Stimulated activated CD4-positive, alpha-beta T cell treated with anti-CD3 and anti-CD28 coated beads, TNF-alpha, amount 100 ng/mL, for 48 hours (primary cell): ENCODE results near the gene MRPL55.

Source experiments
- DNase-seq, 3 donors: peaks; one replicate each; pipeline ENCODE4 v3.0.0-alpha.2; 2020; ENCODE audit warnings: low read depth in 3 of 3

MRPL55 gene

DNA sequence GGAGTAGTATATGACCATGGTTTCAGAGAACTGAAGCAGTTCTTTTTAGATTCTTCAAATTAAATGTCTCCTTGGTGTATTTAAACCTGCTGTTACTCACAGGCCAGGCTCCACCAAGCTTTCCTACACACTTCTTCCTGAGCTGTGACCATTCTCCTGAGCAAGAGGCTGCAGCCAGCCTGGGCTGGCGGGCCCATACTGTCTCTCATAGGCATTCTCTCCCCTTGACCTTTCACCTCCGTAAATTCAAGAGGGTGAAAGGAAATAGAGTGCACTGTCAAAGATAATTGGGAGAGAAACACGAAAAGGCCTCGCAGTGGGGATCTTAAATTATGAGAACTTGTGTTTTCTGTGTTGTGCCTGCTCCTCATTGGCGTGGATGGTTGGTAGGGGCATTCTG is 24.3 kb downstream of the MRPL55 start:
- DNase-seq: no peak

DNA sequence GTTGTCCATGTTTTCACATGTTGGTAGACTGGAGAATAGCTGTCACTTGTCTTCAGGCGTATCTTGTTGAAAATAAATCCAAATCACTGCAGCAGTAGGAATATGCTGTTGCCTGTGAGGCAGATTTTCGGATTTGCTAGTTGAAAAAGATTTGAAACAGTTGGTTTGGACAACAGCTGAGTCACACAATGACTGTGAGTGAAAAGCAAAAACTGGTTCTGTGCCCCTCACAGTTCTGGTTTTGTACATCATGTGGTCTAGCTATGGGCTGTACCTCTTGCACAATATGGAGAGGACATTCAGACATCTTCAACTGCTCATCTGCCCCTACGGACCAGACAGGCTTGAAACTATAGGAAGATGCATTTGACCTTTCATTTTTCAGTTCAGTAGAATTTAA is 24.8 kb downstream of the MRPL55 start:
- DNase-seq: no peak

DNA sequence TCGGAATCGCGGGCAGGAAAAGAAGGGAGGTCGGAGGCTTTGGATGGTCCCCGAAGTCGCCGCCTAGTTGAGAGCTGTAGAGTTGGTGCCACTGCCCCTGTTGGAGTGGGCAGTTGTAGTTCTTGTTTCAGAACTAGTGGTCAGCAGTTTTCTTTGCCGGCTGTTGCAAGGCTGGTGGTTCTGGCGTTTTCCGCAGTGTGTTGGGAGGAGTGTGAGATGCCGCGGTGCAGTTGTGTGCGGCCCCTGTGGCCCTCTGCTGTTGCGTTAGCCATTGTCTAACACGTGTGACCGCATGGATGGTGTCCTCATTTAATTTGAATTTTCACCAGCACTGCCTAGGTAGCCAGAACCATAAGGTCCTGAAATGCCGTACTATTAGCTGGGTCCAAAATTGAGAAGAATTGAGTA is 25.2 kb downstream of the MRPL55 start:
- DNase-seq: no peak

DNA sequence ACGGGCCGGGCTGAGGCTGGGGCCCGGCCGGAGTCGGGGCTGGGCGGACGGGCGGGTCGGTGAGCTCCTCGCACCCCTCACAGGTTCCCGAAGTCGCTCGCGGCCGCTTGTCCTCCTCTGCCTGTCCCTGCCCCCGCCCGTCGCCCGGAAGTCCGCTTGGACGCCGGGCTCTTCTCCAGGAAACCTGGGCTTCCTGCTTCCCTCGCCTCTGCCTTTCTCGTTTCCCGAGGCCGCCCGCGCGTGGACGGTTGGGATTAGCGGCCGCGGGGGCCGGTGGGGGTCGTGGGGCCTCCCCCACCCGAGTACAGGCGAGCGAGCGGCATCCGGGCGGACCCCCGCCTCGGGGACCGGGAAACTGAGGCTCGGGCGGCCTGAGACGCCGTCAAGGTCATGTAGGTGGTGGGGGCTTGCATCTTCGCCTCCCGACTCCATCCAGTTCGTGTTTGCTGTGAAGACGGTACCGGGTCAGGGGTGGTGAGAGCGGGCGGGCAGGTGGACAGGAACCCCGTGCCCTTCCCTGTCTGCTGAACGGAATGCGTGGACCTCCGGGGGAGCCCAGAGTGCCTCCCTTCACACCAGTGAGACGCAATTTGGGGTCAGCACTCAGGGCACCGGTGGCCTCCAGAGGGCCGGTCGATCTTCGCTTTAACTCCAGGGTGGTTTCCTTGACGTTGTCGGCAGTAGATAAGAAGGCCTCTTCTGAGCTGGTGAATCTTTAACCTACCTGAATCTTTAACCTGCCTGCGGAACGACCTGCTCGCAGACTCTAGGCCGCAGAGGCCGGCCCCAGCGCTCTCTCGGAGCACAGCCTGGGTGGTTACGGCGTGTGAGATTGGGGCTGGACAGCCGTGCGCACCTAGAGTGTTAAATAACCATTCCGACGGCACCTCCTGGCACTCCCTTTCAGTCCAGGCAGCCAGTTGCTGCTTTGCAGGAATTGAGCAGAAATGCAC is 25.9 kb downstream of the MRPL55 start:
- DNase-seq: no peak

DNA sequence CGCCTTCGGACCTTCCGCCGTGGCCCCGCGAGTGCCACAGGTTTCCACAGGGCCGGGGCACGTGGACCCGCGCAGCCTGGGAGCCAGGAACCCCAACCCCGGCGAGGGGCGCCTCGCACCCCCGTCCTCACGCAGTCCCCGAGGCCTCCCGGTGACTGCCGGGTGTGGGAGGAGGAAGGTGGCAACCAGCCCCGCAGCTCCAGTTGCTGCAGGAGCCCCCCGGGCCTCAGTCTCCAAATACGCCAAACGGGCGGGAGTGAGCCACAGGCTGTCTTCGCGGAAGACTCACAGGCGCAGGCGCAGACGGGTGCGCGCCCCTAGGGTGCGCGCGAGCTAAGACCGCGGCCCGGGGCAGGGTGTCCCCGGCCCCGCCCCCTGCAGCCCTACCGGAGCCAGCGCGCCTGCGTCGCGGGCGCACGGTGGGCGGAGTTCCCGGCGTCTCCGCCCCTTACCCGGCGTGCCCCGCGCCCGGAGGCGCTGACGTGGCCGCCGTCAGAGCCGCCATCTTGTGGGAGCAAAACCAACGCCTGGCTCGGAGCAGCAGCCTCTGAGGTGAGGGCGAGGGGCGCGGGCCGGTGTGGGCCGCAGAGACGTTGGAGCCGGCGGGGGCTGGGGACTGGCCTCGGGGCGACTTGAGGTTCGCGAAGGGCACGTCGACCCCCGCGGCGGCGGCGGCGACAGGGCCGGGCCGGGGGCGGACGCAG is 26.7 kb downstream of the MRPL55 start, which contains the start of gene ARF1:
ARF1 (plus strand) TSS at position 495 of the 704 bp plus-strand sequence. CDS start 14,407 bp downstream, outside the sequence.
- DNase-seq: peak; percentile 85 to 92 (median 87)

DNA sequence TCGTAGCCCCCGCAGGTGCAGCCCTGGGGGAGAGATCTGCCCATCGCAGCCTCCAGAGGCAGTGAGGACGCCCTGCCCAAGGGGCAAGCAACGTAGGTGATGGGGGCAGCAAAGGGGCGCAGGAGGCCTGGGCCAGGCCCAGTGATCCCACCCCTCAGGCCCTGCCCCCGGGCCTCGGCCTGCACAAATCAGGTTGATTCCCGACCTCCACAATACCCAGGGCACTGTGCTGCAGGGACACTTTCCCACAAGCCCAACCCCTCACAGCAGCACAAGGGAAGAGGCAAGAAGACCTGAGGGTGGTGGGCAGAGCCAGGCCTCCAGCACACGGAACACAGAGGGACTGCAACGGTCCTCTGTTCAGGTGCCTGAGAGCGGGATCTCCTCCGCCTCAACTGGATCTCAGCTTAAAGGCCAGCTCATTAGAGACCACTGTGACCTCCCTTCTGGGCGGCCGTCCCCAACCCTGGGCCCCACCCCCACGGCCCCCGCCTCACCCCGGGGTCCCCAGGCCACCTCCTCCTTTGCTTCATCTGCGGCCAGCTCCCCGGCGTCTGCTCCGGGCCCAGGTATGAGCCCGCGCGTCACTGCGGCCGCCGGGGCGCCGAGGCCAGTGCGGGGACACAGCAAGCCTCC is 27.4 kb downstream of the MRPL55 start:
- no peak for DNase-seq

DNA sequence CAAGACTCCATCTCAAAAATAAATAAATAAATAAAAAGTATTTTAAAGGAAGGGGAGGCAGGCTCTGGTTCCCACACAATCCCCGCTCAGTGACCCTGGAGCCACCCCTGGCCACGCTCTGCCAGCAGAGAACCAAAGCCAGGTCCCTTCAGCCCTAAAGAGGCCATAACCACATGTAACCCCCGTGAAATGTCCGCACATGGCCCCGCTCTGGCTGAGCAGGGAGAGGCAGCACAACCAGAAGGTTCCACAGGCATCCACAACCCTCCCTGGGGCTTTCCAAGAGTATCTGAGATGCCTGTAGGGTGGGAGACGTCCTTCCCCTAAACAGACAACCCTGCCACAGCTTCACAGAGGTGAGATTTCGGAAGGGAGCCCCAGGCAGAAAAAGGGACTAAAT is 28.0 kb downstream of the MRPL55 start:
- DNase-seq: no peak

DNA sequence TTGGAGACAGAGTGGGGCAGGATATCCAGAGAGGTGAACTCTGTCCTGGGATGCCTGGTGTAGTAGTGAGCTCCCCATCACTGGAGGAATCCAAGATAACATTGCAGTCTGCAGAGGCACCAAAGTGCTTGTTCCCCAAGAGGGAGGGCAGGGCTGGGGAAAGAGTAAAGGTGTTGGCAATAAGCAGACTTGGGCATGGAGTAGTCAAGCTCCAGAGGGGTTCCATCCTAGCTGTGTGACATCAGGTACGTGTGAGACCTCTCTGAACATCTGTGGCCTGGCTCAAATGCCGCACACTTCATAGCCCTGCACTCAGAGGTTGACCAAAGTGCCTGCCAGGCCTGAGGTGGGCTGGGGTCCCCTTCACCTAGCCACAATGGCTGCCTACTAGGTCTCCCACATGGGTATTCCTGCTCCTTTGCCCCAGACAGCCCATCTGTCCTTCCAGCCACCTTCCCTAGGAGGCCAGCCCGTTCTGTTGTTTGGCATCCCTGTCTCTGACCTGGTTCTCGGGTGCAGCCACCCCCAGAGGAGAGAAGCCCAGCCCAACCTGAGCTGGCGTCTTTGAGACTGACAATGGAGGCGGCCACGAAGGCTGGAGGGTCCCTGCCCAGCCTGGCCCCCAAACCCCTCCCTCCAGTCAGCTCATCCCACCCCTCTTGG is 29.4 kb downstream of the MRPL55 start:
- DNase-seq: no peak

DNA sequence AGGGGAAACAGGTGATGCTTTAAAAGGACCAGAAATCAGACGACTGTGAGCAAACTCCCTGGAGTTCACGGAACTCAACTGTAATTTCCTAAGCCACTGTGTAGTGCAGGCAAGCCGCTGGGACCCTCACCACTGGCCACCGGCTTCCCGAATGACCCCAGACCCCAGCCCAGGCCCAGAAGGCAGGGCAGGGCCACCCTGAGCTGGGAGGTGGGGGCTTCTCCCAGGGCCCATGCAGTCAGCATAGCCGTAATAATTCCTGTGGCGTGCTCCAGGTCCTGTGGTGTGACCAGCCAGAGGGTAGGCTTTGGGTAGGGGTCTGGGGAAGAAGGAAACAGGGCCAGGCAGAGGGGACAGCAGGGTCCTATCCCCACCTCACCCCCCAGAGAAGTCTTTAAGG is 30.1 kb downstream of the MRPL55 start:
- no peak for DNase-seq

DNA sequence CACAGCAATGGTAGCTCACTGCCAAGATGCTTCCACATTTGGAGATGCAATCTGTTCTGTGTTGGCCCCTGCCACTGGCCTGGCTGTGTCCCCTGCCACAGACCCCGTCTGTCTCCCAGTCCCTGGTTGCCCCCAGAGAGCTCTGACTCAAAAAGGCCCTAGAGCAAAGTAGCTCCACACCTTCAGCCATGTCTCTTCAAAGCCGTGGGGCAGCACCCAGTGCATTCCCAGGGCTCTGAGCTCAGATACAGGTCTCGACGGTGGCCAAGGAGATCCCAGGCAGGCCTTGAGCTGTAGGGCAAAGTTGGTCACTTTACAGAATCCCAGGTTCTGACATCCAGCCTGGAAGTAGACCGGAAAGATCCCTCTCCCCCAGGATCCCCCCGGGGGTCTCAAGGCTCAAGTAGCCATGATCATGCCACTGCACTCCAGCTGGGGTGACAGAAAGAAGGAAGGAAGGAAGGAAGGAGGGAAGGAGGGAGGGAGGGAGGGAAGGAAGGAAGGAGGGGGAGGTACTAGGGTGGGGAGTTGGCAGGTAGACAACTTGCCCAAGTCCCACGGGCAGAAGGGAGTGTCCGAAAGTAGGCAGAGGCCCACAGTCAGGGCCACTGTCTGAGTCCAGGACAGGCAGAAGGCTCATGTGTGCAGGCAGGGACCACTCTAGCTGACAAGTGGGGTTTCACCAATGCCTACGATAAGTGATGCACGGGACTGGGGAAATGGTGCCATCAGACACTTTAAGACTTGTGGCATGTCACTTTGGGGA is 31.4 kb downstream of the MRPL55 start:
- no peak for DNase-seq

DNA sequence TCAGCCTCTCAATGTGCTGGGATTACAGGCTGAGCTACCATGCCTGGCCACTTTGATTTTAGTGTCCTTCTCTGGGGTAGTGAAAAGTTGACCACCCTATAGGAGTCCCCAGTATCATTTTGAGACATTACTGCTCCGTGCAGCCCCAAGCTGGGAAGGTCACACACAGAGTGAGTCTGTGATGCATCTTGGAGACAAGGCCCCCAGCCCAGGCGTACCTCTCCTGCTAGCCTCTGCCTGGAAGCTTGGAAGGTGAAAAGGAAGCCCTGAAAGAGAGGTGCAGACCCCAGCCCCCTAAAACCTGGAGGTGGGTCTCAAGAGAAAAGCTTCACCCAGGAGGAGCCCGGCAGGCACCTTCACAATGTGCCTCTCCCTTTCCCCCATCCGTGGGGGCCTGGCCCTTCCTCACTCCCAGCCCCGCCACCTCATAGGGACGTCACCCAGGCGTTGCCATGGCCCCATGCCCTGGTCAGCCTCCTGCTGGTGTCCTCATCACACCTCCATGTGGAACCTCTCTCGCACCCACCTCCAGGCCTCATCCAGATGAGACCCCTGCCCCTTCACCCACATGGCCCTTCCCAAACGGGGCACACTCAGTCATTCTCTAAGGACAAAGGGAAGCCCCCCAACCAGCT is 32.2 kb downstream of the MRPL55 start:
- DNase-seq: no peak

DNA sequence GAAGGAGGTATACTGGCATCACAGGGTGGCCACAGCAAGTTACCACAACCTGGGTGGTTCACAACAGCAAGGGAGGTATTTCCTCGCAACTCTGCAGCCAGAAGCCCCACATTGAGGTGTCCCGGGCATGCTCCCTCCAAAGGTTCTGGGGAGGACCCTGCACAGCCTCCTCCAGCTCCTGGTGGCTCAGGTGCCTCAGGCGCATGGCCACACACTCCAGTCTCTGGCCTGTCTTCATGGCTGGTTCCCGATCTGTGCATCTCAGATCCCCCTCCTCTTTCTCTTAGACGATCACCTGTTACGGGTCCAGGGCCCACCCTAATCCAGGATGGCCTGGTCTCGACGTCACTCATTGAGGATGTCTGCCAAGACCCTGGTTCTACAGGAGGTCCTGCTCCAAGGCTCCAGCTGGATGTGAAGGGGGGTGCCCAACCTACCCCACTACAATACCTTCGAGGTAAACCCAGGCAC is 33.3 kb downstream of the MRPL55 start:
- DNase-seq: no peak

DNA sequence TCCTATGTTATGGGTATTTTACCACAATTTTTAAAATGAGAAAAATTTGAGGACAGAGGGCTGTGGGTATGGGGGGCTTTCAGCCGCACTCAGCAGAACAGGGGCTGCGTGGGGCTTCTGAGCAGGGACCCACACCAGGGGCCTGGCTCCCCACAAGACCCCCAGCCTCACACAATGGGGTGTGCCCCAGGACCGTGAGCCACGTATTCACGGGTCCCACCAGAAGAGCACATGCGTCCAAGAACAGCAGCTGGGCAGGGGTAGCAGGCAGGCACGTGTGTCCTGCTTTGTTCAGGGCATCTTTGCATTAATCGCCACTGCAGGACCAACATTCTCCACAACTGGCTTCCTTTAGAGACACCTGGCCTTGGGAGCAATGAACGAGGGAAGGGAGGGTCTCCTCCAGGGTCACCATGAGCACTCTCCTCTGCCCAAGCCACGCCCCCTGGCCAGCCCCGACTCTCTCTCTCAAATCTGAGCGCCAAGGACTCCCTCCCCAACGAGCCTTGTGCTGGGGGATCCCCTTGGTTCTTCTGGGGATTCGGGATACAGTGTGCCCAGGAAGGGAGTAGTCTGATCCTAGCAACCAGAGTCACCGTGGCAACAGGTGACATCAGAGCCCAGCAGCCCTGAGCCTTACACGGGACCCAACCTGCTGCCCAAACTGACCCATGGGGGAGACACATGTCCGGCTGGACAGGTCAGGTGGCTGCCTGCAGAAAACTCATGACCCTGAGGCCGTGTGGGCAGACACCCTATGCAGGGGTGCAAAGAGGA is 34.0 kb downstream of the MRPL55 start:
- DNase-seq: no peak

DNA sequence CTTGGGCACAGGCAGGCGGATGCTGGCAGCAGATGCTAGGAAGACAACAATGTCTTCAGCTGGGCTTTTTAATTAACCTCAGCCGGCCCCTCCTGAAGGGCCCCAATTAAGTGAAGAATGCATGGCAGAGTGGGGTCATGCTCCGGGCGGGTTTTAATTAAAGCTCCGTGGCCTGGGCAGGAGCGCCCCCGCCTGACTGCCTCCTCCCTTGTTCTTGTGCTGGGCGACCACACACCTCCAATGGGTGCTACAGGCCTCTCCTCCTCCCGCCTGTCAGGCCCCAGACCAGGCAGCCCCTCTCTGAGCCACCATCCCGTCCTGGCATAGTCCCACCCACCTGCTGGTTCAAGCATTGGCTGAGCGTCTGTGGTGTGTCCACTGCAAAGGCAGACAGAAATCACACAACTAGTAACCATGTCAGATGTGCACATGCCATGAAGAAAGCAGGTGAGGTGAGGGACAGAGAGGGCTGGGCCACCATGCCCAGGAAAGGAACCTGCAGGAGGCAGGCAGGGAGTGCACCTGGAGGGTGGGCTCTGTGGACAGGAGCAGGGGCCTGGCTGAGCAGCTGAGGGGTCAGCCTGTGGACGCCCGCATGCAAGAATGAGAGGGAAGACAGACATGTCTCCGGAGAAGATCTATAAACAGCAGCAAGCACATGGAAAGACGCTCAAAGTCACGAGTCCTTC is 35.1 kb downstream of the MRPL55 start:
- no peak for DNase-seq

DNA sequence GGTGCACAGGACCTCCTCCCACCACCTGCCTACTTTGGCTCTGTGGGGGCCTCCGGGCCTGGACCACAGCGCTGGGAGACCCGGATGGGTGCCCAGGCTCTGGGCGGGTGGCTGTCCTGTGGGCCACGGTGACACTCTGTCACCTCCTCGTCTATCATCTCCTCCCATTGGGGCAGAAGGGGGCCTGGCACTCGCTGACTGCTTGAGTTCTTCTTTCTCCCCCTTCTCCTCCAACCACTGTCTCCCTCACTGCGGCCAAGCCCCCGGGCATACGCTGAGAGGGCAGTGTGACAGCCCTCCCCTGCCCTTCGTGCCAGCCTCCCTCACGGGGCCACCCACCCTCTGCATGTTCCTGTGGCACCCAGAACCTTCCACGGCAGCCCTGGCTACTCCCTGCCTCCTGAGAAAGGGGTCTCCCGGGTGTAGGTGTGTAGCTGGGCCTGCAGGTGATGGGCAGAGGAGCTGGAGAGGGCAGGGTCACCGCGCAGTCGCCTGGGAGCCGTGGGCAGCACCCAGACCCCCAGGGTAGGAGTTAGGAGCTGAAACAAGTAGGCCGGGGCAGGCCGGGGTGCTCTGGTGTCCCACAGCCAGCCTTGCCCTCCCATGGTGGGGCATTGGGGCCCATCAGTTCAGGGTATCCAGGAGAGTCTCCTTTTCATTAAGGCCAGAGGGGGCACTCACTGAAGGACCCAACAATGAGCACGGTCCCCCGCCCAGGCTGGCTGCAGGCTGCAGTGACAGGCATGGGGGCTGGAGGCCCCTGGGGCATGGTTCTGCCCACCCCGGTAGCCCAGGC is 35.8 kb downstream of the MRPL55 start:
- DNase-seq: no peak

DNA sequence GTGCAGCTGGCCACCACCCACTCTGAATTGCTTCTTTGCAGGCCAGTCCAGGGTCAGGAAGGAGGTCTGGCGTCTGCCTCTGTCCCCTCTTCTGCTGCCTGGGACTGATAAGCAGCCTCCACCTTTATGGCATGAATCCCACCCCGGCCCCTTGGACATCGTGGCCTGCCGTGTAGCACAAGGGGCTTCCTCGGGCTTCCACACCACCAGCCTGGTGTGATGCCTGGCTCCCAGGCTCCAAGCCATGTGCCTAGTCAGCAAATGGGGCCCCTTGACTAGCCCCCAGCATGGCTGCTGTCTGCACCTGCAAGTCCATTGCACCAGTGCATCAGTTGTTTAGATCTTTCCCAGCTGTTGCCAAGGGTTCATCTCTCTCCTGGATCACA is 36.4 kb downstream of the MRPL55 start:
- no peak for DNase-seq

DNA sequence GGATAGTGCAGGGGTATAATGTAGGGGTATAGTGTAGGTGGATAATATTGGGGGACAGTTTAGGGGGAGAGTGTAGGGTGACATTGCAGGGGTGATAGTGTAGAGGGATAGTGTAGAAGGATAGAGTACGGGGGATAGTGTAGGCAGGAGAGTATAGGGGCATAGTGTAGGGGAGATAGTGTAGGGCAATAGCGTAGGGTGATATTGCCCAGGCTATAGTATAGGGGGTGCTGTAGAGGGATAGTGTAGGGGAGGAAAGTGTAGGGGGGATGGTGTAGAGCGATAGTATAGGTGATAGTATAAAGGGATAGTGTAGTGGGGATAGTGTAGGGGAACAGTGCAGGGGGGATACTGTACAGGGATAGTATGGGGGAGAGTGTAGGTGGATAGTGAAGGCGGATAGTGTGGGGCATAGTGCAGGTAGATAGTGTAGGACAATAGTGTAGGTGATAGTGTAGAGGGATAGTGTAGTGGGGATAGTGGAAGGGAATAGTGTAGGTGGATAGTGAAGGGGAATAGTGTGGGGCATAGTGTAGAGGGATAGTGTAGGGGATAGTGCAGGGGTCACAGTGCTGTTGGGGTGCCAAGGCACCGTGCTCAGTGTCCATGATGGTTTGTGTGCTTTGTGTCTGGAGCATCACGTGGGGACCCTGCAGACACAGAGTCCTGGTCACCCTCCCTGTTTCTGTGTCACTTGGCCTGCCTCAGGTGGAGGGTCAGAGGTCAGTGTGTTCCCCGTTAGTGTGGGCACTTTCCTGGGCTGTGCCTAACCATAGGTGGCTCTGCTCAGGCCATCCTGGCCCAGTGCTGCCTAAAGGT is 37.1 kb downstream of the MRPL55 start:
- no peak for DNase-seq
